IMR-90 (cell line): Measurements from ENCODE around the gene PRR16. TPM values are rescaled to one million over a fixed set of nuclear protein-coding genes. Genes with fewer than 3 reads are reported as not detected.

Source experiments
- ATAC-seq: fragments of 200-7000 bp; cut with Tn5 transposase; 2 replicates; pipeline ENCODE4 v1.9.1; 2020; ENCODE audit warnings: low read depth, mild to moderate bottlenecking, moderate library complexity
- BruUV-seq: library from RNA; stranded (reverse); fragments of 400-500 nt; replicated peaks from 2 replicates; lab custom pipeline; 2021; lab: Mats Ljungman, UMichigan
- CTCF ChIA-PET: fragments of 300-600 bp; formaldehyde crosslinking; extraction: SDS; loops from one replicate; lab custom pipeline; 2021; ENCODE audit warnings: antibody characterized with exemption; lab: Yijun Ruan, JAX
- POLR2A ChIA-PET: fragments of 300-600 bp; sonication (Branson Sonifier 250); formaldehyde crosslinking; loops from one replicate; lab custom pipeline; 2022; ENCODE audit warnings: antibody characterized with exemption; ENCODE audit not compliant: unreplicated experiment; lab: Charles Lee
- DNase-seq: peaks from one replicate; pipeline ENCODE4 v3.0.0; 2013
- H2AFZ ChIP-seq: replicated peaks from 2 replicates; pipeline ENCODE3; 2013; ENCODE audit warnings: low read length, mild to moderate bottlenecking; ENCODE audit not compliant: poor library complexity
- H2AK5ac ChIP-seq: 2 replicates; pipeline ENCODE4 v1.6.1; 2013; ENCODE audit warnings: low read depth, low read length, inconsistent platforms
- H2AK9ac ChIP-seq: replicated peaks from 2 replicates; pipeline ENCODE3; 2013; ENCODE audit warnings: mild to moderate bottlenecking, low read depth, low read length, moderate library complexity; ENCODE audit not compliant: poor library complexity
- H2BK120ac ChIP-seq: 2 replicates; pipeline ENCODE4 v1.6.1; 2013; ENCODE audit warnings: low read depth, low read length, inconsistent platforms
- H2BK15ac ChIP-seq: 3 replicates; pipeline ENCODE4 v1.6.1; 2013; ENCODE audit warnings: low read depth, low read length, inconsistent platforms
- H2BK20ac ChIP-seq: 2 replicates; pipeline ENCODE4 v1.6.1; 2013; ENCODE audit warnings: low read depth, mild to moderate bottlenecking, inconsistent platforms, low read length, moderate library complexity
- H2BK5ac ChIP-seq: 2 replicates; pipeline ENCODE4 v1.6.1; 2013; ENCODE audit warnings: mild to moderate bottlenecking, low read depth, low read length, inconsistent platforms; ENCODE audit not compliant: poor library complexity, severe bottlenecking
- H3K14ac ChIP-seq: replicated peaks from 2 replicates; pipeline ENCODE4 v1.6.1; 2013; ENCODE audit warnings: low read depth, low read length, inconsistent platforms
- H3K18ac ChIP-seq: 2 replicates; pipeline ENCODE4 v1.6.1; 2013; ENCODE audit warnings: low read depth, low read length, control low read depth
- H3K23ac ChIP-seq: 2 replicates; pipeline ENCODE4 v1.6.1; 2013; ENCODE audit warnings: low read depth, low read length, inconsistent platforms
- H3K27ac ChIP-seq: 2 replicates; pipeline ENCODE4 v1.5.1; 2013; ENCODE audit warnings: mild to moderate bottlenecking, control low read depth, low read length; ENCODE audit not compliant: insufficient read depth
- H3K27me3 ChIP-seq: 2 replicates; pipeline ENCODE4 v1.6.1; 2013; ENCODE audit warnings: low read length; ENCODE audit not compliant: control insufficient read depth, insufficient read depth
- H3K36me3 ChIP-seq: 2 replicates; pipeline ENCODE4 v1.6.1; 2013; ENCODE audit warnings: low read length, mixed read lengths; ENCODE audit not compliant: control insufficient read depth, insufficient read depth
- H3K4ac ChIP-seq: 2 replicates; pipeline ENCODE4 v1.6.1; 2013; ENCODE audit warnings: low read depth, low read length, inconsistent platforms
- H3K4me1 ChIP-seq: 2 replicates; pipeline ENCODE4 v1.6.1; 2013; ENCODE audit warnings: low read length, mixed read lengths; ENCODE audit not compliant: control insufficient read depth, insufficient read depth
- H3K4me2 ChIP-seq: 2 replicates; pipeline ENCODE4 v1.6.1; 2013; ENCODE audit warnings: low read depth, mild to moderate bottlenecking, control low read depth, low read length, moderate library complexity
- H3K4me3 ChIP-seq: 2 replicates; pipeline ENCODE4 v1.5.1; 2013; ENCODE audit warnings: low read depth, mild to moderate bottlenecking, control low read depth, low read length, moderate library complexity; ENCODE audit not compliant: insufficient read depth
- H3K56ac ChIP-seq: 2 replicates; pipeline ENCODE4 v1.6.1; 2013; ENCODE audit warnings: low read length, inconsistent platforms; ENCODE audit not compliant: insufficient read depth; ENCODE audit errors: extremely low read depth
- H3K79me1 ChIP-seq, 2 experiments: 2 replicates each; pipeline ENCODE4 v1.6.1; 2013; ENCODE audit warnings: low read length in 2 of 2, inconsistent platforms in 1 of 2, low read depth in 1 of 2
- H3K9ac ChIP-seq: 2 replicates; pipeline ENCODE4 v1.6.1; 2013; ENCODE audit warnings: low read depth, low read length, control low read depth
- H3K9me1 ChIP-seq: 2 replicates; pipeline ENCODE4 v1.6.1; 2013; ENCODE audit warnings: low read length, inconsistent platforms; ENCODE audit not compliant: insufficient read depth
- H3K9me3 ChIP-seq: 2 replicates; pipeline ENCODE4 v1.6.1; 2013; ENCODE audit warnings: low read length; ENCODE audit not compliant: control insufficient read depth, insufficient read depth
- H4K20me1 ChIP-seq: 2 replicates; pipeline ENCODE4 v1.6.1; 2013; ENCODE audit warnings: low read length, inconsistent platforms; ENCODE audit not compliant: insufficient read depth
- H4K5ac ChIP-seq: 2 replicates; pipeline ENCODE4 v1.6.1; 2013; ENCODE audit warnings: mild to moderate bottlenecking, low read depth, low read length, control low read depth
- H4K8ac ChIP-seq, 2 experiments: 2 replicates each; pipeline ENCODE4 v1.6.1; 2013; ENCODE audit warnings: low read depth in 2 of 2, low read length in 2 of 2, control low read depth in 1 of 2, inconsistent platforms in 1 of 2
- H4K91ac ChIP-seq: 2 replicates; pipeline ENCODE4 v1.6.1; 2013; ENCODE audit warnings: low read depth, low read length, inconsistent platforms; ENCODE audit not compliant: insufficient read depth
- BHLHE40 ChIP-seq: fragments of 150-350 bp; IDR thresholded peaks from 2 replicates; pipeline ENCODE4 v1.6.1; 2016; ENCODE audit warnings: mild to moderate bottlenecking, low read depth, low read length
- CEBPB ChIP-seq: IDR thresholded peaks from 2 replicates; pipeline ENCODE4 v1.6.1; 2012; ENCODE audit warnings: low read depth, low read length, improper control_type of control experiment
- FOS ChIP-seq: fragments of 150-350 bp; IDR thresholded peaks from 2 replicates; pipeline ENCODE4 v1.6.1; 2016; ENCODE audit warnings: low read depth, low read length
- MXI1 ChIP-seq: IDR thresholded peaks from 2 replicates; pipeline ENCODE4 v1.6.1; 2012; ENCODE audit warnings: low read depth, mild to moderate bottlenecking, low read length, moderate library complexity, borderline replicate concordance
- POLR2A ChIP-seq: IDR thresholded peaks from 2 replicates; pipeline ENCODE4 v1.6.1; 2012; ENCODE audit warnings: mild to moderate bottlenecking, low read depth, low read length
- RAD21 ChIP-seq: IDR thresholded peaks from 2 replicates; pipeline ENCODE4 v1.6.1; 2012; ENCODE audit warnings: low read length, improper control_type of control experiment
- RFX5 ChIP-seq: IDR thresholded peaks from 2 replicates; pipeline ENCODE4 v1.8.0; 2012; ENCODE audit warnings: low read depth, mild to moderate bottlenecking, low read length, moderate library complexity
- SMC3 ChIP-seq: fragments of 150-350 bp; IDR thresholded peaks from 2 replicates; pipeline ENCODE4 v1.6.1; 2016; ENCODE audit warnings: low read depth, mild to moderate bottlenecking, antibody characterized with exemption, low read length, moderate library complexity
- WGBS, 2 experiments: methylation state at CpG; one replicate each; pipeline versions ENCODE4 v1.1.5 to v1.1.7; 2013; ENCODE audit warnings: missing lambda C conversion rate in 2 of 2; ENCODE audit not compliant: insufficient read length in 1 of 2; ENCODE audit errors: extremely low coverage in 2 of 2; 5-methylcytosine and 5-hydroxymethylcytosine counted together
- dilution Hi-C: fragments of 300-500 bp; cut with HindIII; formaldehyde crosslinking; loops from one replicate; pipeline ENCODE4 v1.14.3; 2018; ENCODE audit warnings: low sequenced_read_pairs; ENCODE audit not compliant: unreplicated experiment
- in situ Hi-C: fragments of 300-500 bp; cut with MboI; formaldehyde crosslinking; loops from 3 replicates; pipeline ENCODE4 v1.14.3; 2019; ENCODE audit warnings: low sequenced_read_pairs, inconsistent platforms, mixed read lengths
- intact Hi-C: fragments of 100-400 bp; cut with micrococcal nuclease; formaldehyde crosslinking; loops from 2 replicates; pipeline ENCODE4 v1.10.0; 2022
- polyA plus RNA-seq, 3 experiments: library from polyadenylated mRNA; depleted of rRNA; stranded (reverse); fragments of >200 nt; gene quantifications; 2 replicates each; pipeline ENCODE4 v1.2.3, GENCODE V29; 2012; ENCODE audit warnings: low replicate concordance in 1 of 3
- total RNA-seq: library from RNA; depleted of rRNA; stranded (reverse); fragments of >200 nt; gene quantifications from 2 replicates; pipeline ENCODE4 v1.2.3, GENCODE V29; 2012

Gene PRR16
- total and polyA plus RNA-seq, 2 of the 4 experiments (the other 2 are of a cell fraction): 9.9 to 45.2 TPM

DNA sequence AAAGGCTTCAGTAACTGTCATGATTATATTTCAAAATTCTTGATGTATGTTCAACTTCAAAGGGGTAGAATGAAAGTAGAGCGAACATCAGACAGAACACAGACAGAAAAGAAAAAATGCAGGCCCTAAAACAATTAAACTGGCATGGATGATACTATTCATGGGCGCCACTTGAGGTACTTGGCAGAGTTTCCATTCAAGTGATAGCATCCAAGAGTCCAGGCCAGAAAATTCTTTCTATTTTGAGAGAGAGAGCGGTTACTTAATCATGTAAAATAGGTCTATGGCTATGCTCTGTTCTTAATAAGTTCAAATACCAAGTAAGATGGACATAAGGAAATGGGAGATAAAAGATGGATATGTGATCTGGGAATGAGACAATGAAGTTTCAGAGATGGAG lies 21.4 kb upstream of the PRR16 start:
- Histone ChIP-seq H3K4me3 (no peak overlapping the region), H3K27ac (no peak overlapping the region), H4K20me1 (no peaks in the 10 kb centered on the region), H3K4me2 (no peak overlapping the region), H2AK5ac (no peak overlapping the region), H3K9me1 (no peaks in the 10 kb centered on the region; the same call in 1 of the 2 replicates), H2BK15ac (no peak overlapping the region), H3K79me1 (no peaks in the 10 kb centered on the region), H2BK5ac (no peak overlapping the region), H2BK120ac (no peak overlapping the region), H4K91ac (no peak overlapping the region), H4K8ac (no peak overlapping the region), H3K23ac (no peak overlapping the region), H3K4ac (no peak overlapping the region), H3K4me1 (peaks cover 2% of the 10 kb centered on the region; the same call in 1 of the 2 replicates), H3K18ac (no peak overlapping the region), H3K9me3 (no peaks in the 10 kb centered on the region), H3K27me3 (no peaks in the 10 kb centered on the region), H2AFZ (no peak overlapping the region), H2AK9ac (no peak overlapping the region), H3K9ac (no peak overlapping the region), H3K14ac (no peak overlapping the region), H3K36me3 (no peaks in the 10 kb centered on the region), H2BK20ac (no peak overlapping the region), H3K56ac (no peak overlapping the region), H4K5ac (no peak overlapping the region)
- intact Hi-C loops (no loop called here), in situ Hi-C loops (no loop called here), dilution Hi-C loops (no loop called here)
- TF ChIP-seq SMC3 (no peak), RFX5 (no peak), POLR2A (no peak), CEBPB (no peak), MXI1 (no peak), BHLHE40 (no peak), FOS (no peak), RAD21 (no peak)
- WGBS, 2 experiments: no CpG with 5 or more reads among the region's 3 CpGs
- POLR2A ChIA-PET: no interaction called here
- CTCF ChIA-PET: no interaction called here
- no TSS peak for BruUV-seq
- ATAC-seq: no peak
- DNase-seq: no peak
